Hepatocyte (in vitro differentiated cells): ENCODE data around the gene TMEM252. TPM values are rescaled to one million over a fixed set of nuclear protein-coding genes. Genes with fewer than 3 reads are reported as not detected.

Experiments
- DNase-seq: peaks from one replicate; pipeline ENCODE4 v3.0.0-alpha.2; 2016; ENCODE audit warnings: low spot score
- H2AFZ ChIP-seq: fragments of 200-600 bp; sonication (generic); 2 replicates; pipeline ENCODE4 v1.6.0; 2016; ENCODE audit warnings: antibody characterized with exemption, mild to moderate bottlenecking
- H3K27ac ChIP-seq: fragments of 200-600 bp; sonication (generic); 2 replicates; pipeline ENCODE4 v1.5.1; 2016; ENCODE audit warnings: mild to moderate bottlenecking
- H3K27me3 ChIP-seq: fragments of 200-600 bp; sonication (generic); 2 replicates; pipeline ENCODE4 v1.6.1; 2016
- H3K36me3 ChIP-seq: fragments of 200-600 bp; sonication (generic); replicated peaks from 2 replicates; pipeline ENCODE4 v1.5.1; 2016; ENCODE audit warnings: low read depth; ENCODE audit not compliant: insufficient read depth
- H3K4me1 ChIP-seq: fragments of 200-600 bp; sonication (generic); 2 replicates; pipeline ENCODE4 v1.5.1; 2016; ENCODE audit warnings: mild to moderate bottlenecking, moderate library complexity; ENCODE audit not compliant: insufficient read depth
- H3K4me2 ChIP-seq: fragments of 200-600 bp; sonication (generic); 2 replicates; pipeline ENCODE4 v1.6.0; 2016
- H3K4me3 ChIP-seq: fragments of 200-600 bp; sonication (generic); 2 replicates; pipeline ENCODE4 v1.5.1; 2016; ENCODE audit warnings: mild to moderate bottlenecking
- H3K79me2 ChIP-seq: fragments of 200-600 bp; sonication (generic); 2 replicates; pipeline ENCODE4 v1.6.0; 2017; ENCODE audit warnings: mild to moderate bottlenecking
- H3K9me2 ChIP-seq: fragments of 200-600 bp; sonication (generic); replicated peaks from 2 replicates; pipeline ENCODE4 v1.6.0; 2017; ENCODE audit warnings: mild to moderate bottlenecking; ENCODE audit not compliant: insufficient read depth
- H3K9me3 ChIP-seq: fragments of 200-600 bp; sonication (generic); 2 replicates; pipeline ENCODE4 v1.5.1; 2016; ENCODE audit warnings: low read depth, mild to moderate bottlenecking
- H4K20me1 ChIP-seq: fragments of 200-600 bp; sonication (generic); 2 replicates; pipeline ENCODE4 v1.6.0; 2016; ENCODE audit warnings: mild to moderate bottlenecking; ENCODE audit not compliant: insufficient read depth, poor library complexity, severe bottlenecking
- EZH2 ChIP-seq: fragments of 200-600 bp; sonication (generic); IDR thresholded peaks from 2 replicates; pipeline ENCODE4 v1.6.1; 2016; ENCODE audit warnings: antibody characterized with exemption, mild to moderate bottlenecking, borderline replicate concordance
- EZH2phosphoT487 ChIP-seq: fragments of 200-600 bp; sonication (generic); IDR thresholded peaks from one replicate; pipeline ENCODE4 v1.6.1; 2018; ENCODE audit warnings: antibody characterized with exemption, mild to moderate bottlenecking, low read depth, moderate library complexity; ENCODE audit not compliant: unreplicated experiment, severe bottlenecking
- WGBS: methylation state at CpG from one replicate; pipeline ENCODE4 v1.1.6; 2016; ENCODE audit warnings: low lambda C conversion rate; ENCODE audit errors: missing lambda C conversion rate; 5-methylcytosine and 5-hydroxymethylcytosine counted together
- polyA plus RNA-seq: library from polyadenylated mRNA; unstranded; fragments of >200 nt; fragmentation: Nextera tagmentation; extraction: Ambion mirVana; gene quantifications from 2 replicates; pipeline ENCODE4 v1.2.1, GENCODE V29; 2016
- total RNA-seq: library from RNA; depleted of rRNA; stranded (reverse); fragments of >200 nt; gene quantifications from 2 replicates; pipeline ENCODE4 v1.2.3, GENCODE V29; 2014
- TF ChIP-seq, protein P1 (sequence below): fragments of 200-600 bp; sonication (generic); IDR thresholded peaks from 2 replicates; pipeline ENCODE4 v1.5.1; 2016; ENCODE audit warnings: antibody characterized with exemption, mild to moderate bottlenecking; ENCODE audit not compliant: poor library complexity

The TMEM252 gene
- total and polyA plus RNA-seq, 2 experiments from 2014 or later, result 0.16 TPM; not detected in 1

DNA sequence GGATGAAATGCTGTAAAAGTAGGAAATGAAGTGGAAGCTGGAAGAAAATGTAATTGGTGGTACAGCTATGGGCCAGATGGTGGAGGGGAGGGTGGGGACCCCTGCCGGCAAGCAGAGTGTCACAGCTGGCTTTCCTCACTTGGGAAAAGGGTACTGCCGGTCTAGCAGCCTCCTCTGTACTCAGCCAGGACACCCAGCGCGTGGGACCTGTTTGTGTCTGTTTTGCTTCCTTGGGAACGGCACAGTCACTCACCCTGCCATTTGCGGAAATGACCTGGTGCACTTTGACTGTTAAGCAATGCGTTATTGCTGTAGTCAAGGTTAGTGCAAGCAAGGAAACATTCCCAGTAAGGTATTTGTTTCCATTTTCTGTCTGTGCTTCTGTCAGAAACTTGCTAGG, 10.1 kb downstream of the TMEM252 start:
- peak overlapping the region; percentile 41 for H3K4me2 ChIP-seq
- peak overlapping the region; percentile 77 for H3K27ac ChIP-seq
- no peaks in the 10 kb centered on the region for H3K4me1 ChIP-seq
- no peaks in the 10 kb centered on the region for H3K9me3 ChIP-seq
- no peak overlapping the region for H3K4me3 ChIP-seq
- no peaks in the 10 kb centered on the region for H3K79me2 ChIP-seq
- peak; percentile 77 for DNase-seq
- H3K9me2 ChIP-seq, result no peaks in the 10 kb centered on the region
- no peak overlapping the region for H2AFZ ChIP-seq
- H3K36me3 ChIP-seq, result no peaks in the 10 kb centered on the region
- WGBS, result 40% methylated on average over 7 of the region's 7 CpGs
- H4K20me1 ChIP-seq, result no peaks in the 10 kb centered on the region
- H3K27me3 ChIP-seq, result no peaks in the 10 kb centered on the region
- TF ChIP-seq, protein P1, sequence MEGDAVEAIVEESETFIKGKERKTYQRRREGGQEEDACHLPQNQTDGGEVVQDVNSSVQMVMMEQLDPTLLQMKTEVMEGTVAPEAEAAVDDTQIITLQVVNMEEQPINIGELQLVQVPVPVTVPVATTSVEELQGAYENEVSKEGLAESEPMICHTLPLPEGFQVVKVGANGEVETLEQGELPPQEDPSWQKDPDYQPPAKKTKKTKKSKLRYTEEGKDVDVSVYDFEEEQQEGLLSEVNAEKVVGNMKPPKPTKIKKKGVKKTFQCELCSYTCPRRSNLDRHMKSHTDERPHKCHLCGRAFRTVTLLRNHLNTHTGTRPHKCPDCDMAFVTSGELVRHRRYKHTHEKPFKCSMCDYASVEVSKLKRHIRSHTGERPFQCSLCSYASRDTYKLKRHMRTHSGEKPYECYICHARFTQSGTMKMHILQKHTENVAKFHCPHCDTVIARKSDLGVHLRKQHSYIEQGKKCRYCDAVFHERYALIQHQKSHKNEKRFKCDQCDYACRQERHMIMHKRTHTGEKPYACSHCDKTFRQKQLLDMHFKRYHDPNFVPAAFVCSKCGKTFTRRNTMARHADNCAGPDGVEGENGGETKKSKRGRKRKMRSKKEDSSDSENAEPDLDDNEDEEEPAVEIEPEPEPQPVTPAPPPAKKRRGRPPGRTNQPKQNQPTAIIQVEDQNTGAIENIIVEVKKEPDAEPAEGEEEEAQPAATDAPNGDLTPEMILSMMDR, result peak; percentile 9
- no peak for TF ChIP-seq EZH2phosphoT487

DNA sequence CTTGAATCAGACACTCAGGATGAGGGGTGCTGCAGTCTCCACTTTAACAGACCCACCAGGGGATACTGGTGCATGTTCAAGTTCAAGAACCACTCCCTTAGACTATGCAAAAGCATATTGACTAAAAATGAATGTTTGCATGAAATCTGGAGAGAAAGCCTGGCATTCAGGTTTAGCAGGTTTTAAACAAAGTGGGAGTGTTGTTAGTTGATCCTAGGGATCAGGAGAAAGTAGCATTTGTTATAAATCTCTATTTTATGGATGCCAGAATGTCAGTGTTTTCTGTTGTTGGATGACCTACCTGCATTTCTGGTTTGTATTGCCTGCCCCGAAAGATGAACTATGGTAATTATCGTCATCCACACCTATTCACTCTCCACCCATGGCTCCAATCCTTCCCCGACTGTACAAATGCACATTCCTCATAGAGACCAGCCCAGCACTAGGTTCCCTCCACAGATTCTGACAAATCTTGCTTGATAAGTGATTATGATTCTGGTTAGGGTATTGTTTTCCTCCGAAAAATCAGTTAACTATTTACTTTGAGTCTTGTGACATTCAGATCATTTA, 17.2 kb downstream of the TMEM252 start:
- WGBS, result 80% methylated on average over 4 of the region's 4 CpGs
- Histone ChIP-seq H2AFZ (no peak overlapping the region), H3K27ac (peak overlapping the region; percentile 3), H3K36me3 (no peaks in the 10 kb centered on the region), H3K4me1 (no peaks in the 10 kb centered on the region), H3K79me2 (no peaks in the 10 kb centered on the region), H3K9me2 (no peaks in the 10 kb centered on the region), H3K9me3 (no peaks in the 10 kb centered on the region), H4K20me1 (no peaks in the 10 kb centered on the region), H3K4me3 (no peak overlapping the region), H3K4me2 (no peak overlapping the region), H3K27me3 (no peaks in the 10 kb centered on the region)
- DNase-seq, result no peak
- TF ChIP-seq EZH2 (no peak), EZH2phosphoT487 (no peak)
- TF ChIP-seq, protein P1, result no peak

DNA sequence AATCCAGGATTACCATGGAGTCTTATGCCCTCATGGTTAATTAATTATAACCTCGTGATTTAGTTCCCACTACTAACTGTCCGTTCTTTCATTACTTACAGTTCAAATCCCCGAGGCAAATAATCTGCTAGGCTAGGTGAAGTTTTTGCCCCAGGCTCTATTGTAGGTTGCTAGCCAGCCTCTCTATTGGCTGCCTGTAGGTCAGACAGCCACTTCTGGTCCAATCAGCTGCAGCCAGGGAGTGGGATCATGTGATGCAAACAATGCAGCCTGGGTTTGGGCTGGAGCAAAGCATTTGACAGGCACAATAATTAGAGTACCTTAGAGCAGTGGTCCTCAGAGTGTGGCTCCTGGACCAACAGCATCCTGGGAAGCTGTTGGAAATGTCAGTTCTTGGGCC, 17.7 kb downstream of the TMEM252 start:
- Histone ChIP-seq H3K36me3 (no peaks in the 10 kb centered on the region), H2AFZ (no peak overlapping the region), H3K27me3 (no peaks in the 10 kb centered on the region), H3K27ac (no peak overlapping the region), H3K4me3 (no peak overlapping the region), H3K4me2 (no peak overlapping the region), H4K20me1 (no peaks in the 10 kb centered on the region), H3K9me2 (no peaks in the 10 kb centered on the region), H3K9me3 (no peaks in the 10 kb centered on the region), H3K79me2 (no peaks in the 10 kb centered on the region), H3K4me1 (no peaks in the 10 kb centered on the region)
- 82% methylated on average over 3 of the region's 3 CpGs for WGBS
- DNase-seq, result no peak
- TF ChIP-seq EZH2phosphoT487 (no peak), EZH2 (no peak)
- TF ChIP-seq, protein P1, result no peak

DNA sequence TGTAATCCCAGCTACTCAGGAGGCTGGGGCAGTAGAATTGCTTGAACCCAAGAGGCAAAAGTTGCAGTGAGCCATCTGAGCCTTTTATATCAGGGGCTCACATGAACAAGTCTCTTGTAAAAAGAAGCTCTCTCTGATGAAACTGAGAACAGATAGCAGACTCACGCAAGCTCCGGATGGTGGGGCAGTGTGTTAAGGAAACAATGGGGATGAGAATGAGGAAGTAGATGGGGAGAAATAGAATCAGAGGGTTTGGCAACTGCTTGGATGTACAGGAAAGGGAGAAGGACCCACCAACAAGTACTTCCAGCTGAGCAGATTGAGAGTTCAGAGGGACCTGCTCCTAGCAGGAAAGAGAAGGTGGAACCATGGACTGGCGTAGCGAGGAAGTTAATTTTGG, 18.6 kb downstream of the TMEM252 start:
- Histone ChIP-seq H3K36me3 (no peaks in the 10 kb centered on the region), H3K79me2 (no peaks in the 10 kb centered on the region), H2AFZ (no peak overlapping the region), H3K27me3 (no peaks in the 10 kb centered on the region), H3K4me1 (no peaks in the 10 kb centered on the region), H3K9me2 (no peaks in the 10 kb centered on the region), H3K9me3 (no peaks in the 10 kb centered on the region), H3K4me2 (no peak overlapping the region), H3K4me3 (no peak overlapping the region), H4K20me1 (no peaks in the 10 kb centered on the region), H3K27ac (no peak overlapping the region)
- WGBS, result 63% methylated on average over 4 of the region's 4 CpGs
- TF ChIP-seq EZH2phosphoT487 (no peak), EZH2 (no peak)
- TF ChIP-seq, protein P1, result no peak
- DNase-seq, result no peak
